H1 (cell line): Measurements from ENCODE around the gene FIGNL1. TPM values are rescaled to one million over a fixed set of nuclear protein-coding genes. Genes with fewer than 3 reads are reported as not detected.

ENCODE experiments used
- CHD2 ChIP-seq: IDR thresholded peaks from 2 replicates; pipeline ENCODE4 v1.6.1; 2012; ENCODE audit warnings: low read length, improper control_type of control experiment
- KDM1A ChIP-seq: fragments of 200-600, 300-600 bp; sonication (generic); IDR thresholded peaks from 2 replicates; pipeline ENCODE4 v1.7.1; 2016; ENCODE audit warnings: mild to moderate bottlenecking, low read length, borderline replicate concordance
- KDM5A ChIP-seq: fragments of 200-600 bp; IDR thresholded peaks from 2 replicates; pipeline ENCODE4 v1.7.1; 2012; ENCODE audit warnings: mild to moderate bottlenecking, low read length, inconsistent platforms, mixed read lengths
- RBBP5 ChIP-seq: IDR thresholded peaks from 2 replicates; pipeline ENCODE4 v1.7.1; 2012; ENCODE audit warnings: low read depth, mild to moderate bottlenecking, inconsistent platforms, low read length, moderate library complexity, borderline replicate concordance
- RNF2 ChIP-seq: fragments of 200-900, 300-1000 bp; sonication (generic); IDR thresholded peaks from 2 replicates; pipeline ENCODE4 v1.7.1; 2016; ENCODE audit warnings: borderline replicate concordance, low read depth, mild to moderate bottlenecking, antibody characterized with exemption, low read length; ENCODE audit not compliant: poor library complexity, severe bottlenecking; ENCODE audit errors: missing control alignments
- SAP30 ChIP-seq: fragments of 300-600 bp; sonication (generic); IDR thresholded peaks from 2 replicates; pipeline ENCODE4 v1.7.1; 2012; ENCODE audit warnings: low read length, moderate library complexity, mild to moderate bottlenecking, inconsistent platforms; ENCODE audit not compliant: insufficient read depth, insufficient replicate concordance
- polyA plus RNA-seq, 7 experiments: library from polyadenylated mRNA; depleted of rRNA in 3 of 7; stranded (reverse) in 5 of 7; unstranded in 2 of 7; fragments of >200 nt in 5 of 7; fragments of 200-250 nt in 2 of 7; gene quantifications; 1 replicate in 5 of 7; 2 replicates in 1 of 7; 4 replicates in 1 of 7; pipeline versions ENCODE4 v1.2.1 to v1.2.3, GENCODE V29; 2011 to 2013; ENCODE audit warnings: missing spikeins in 2 of 7, mixed read lengths in 2 of 7
- total RNA-seq: library from RNA; stranded (reverse); fragmentation: NEBNext Ultra II Directional; extraction: Animal tissue kit (Norgen Biotek cat#: 25700); gene quantifications from 2 replicates; pipeline ENCODE4 v1.2.1, GENCODE V29; 2021
- TF ChIP-seq, protein P1 (sequence below): IDR thresholded peaks from 2 replicates; pipeline ENCODE4 v1.6.1; 2011; ENCODE audit warnings: low read depth, mild to moderate bottlenecking, low read length; ENCODE audit not compliant: insufficient read depth

The FIGNL1 gene
- total and polyA plus RNA-seq, 2 of the 8 experiments (the other 6 are each of a cell fraction or from before 2014, with no cell fraction given): 6.5 to 9.9 TPM

DNA sequence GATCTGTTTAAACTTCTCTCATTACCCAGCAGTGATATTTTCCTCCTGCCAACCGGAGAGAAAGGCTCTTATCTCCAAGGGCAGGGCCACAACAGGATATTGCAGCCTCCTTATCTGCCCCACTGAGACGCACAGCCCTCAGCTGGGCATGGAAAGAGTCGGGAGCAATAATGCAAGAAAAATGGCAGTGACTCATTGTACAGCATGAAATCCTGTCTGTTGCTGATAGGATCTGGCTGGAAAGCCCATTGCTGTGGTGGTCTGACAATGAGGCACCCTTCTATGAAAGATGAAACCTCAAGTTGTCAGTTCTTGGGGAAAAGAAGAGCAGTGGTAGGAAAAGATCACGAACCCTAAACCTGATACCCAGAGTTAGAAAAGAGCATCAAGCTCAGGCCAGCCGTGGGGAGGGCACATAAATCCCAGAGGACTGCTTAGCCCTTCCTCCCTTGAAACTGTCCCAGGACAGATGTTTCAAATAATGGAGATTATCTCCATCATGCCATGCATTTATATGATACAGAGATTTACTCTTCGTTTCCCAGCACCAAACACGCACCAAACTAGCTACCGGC is 47.0 kb upstream of the FIGNL1 start (continued):
- TF ChIP-seq RNF2: no peak
- no peak for TF ChIP-seq SAP30
- TF ChIP-seq CHD2: no peak
- no peak for TF ChIP-seq KDM1A
- TF ChIP-seq KDM5A: no peak
- TF ChIP-seq RBBP5: no peak
- TF ChIP-seq, protein P1, sequence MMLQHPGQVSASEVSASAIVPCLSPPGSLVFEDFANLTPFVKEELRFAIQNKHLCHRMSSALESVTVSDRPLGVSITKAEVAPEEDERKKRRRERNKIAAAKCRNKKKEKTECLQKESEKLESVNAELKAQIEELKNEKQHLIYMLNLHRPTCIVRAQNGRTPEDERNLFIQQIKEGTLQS: no peak
